DOHH2 (cell line): ENCODE results near the gene TAF1C.

ENCODE experiments used
- H3F3A ChIP-seq: fragments of 200-600 bp; sonication (generic), shearing (Covaris generic); 2 replicates; pipeline ENCODE4 v1.6.0; 2016; ENCODE audit warnings: antibody characterized with exemption, mild to moderate bottlenecking; ENCODE audit not compliant: control insufficient read depth, insufficient read depth
- H3K27ac ChIP-seq: fragments of 200-600 bp; sonication (generic); 2 replicates; pipeline ENCODE4 v1.5.1; 2014; ENCODE audit warnings: low read depth, mild to moderate bottlenecking, low read length, moderate library complexity
- H3K27me3 ChIP-seq: fragments of 200-600 bp; sonication (generic); 2 replicates; pipeline ENCODE4 v1.6.1; 2014; ENCODE audit warnings: mild to moderate bottlenecking, low read length, mixed read lengths; ENCODE audit not compliant: control insufficient read depth
- H3K36me3 ChIP-seq: fragments of 200-600 bp; sonication (generic); 2 replicates; pipeline ENCODE4 v1.6.1; 2014; ENCODE audit warnings: mild to moderate bottlenecking, low read length, moderate library complexity, mixed read lengths; ENCODE audit not compliant: control insufficient read depth
- H3K4me1 ChIP-seq: fragments of 200-600 bp; sonication (generic); 2 replicates; pipeline ENCODE4 v1.6.1; 2014; ENCODE audit warnings: mild to moderate bottlenecking, low read length, mixed read lengths; ENCODE audit not compliant: control insufficient read depth
- H3K4me2 ChIP-seq: fragments of 200-600 bp; sonication (generic); 2 replicates; pipeline ENCODE4 v1.6.0; 2014; ENCODE audit warnings: mild to moderate bottlenecking, low read length, moderate library complexity
- H3K4me3 ChIP-seq: fragments of 200-600 bp; sonication (generic); 2 replicates; pipeline ENCODE4 v1.5.1; 2014; ENCODE audit warnings: mild to moderate bottlenecking, low read length, mixed read lengths
- H3K79me2 ChIP-seq: fragments of 200-600 bp; sonication (generic); 2 replicates; pipeline ENCODE4 v1.6.1; 2014; ENCODE audit warnings: mild to moderate bottlenecking, low read length, mixed read lengths; ENCODE audit not compliant: control insufficient read depth
- H3K9me2 ChIP-seq: fragments of 200-600 bp; sonication (generic); replicated peaks from 2 replicates; pipeline ENCODE4 v1.6.1; 2014; ENCODE audit warnings: mild to moderate bottlenecking, low read length, mixed read lengths; ENCODE audit not compliant: control insufficient read depth
- H3K9me3 ChIP-seq: fragments of 200-600 bp; sonication (generic); 2 replicates; pipeline ENCODE4 v1.6.1; 2014; ENCODE audit warnings: antibody characterized with exemption, low read length, mixed read lengths; ENCODE audit not compliant: control insufficient read depth, insufficient read depth
- H4K20me1 ChIP-seq: fragments of 200-600 bp; sonication (generic); 2 replicates; pipeline ENCODE4 v1.6.0; 2014; ENCODE audit warnings: low read depth, mild to moderate bottlenecking, antibody characterized with exemption, low read length, moderate library complexity; ENCODE audit not compliant: control insufficient read depth, insufficient read depth
- EZH2phosphoT487 ChIP-seq: fragments of 200-600 bp; sonication (generic); IDR thresholded peaks from 2 replicates; pipeline ENCODE4 v1.6.1; 2017; ENCODE audit warnings: borderline replicate concordance, mild to moderate bottlenecking, antibody characterized with exemption, low read length, moderate library complexity, mixed read lengths
- TF ChIP-seq, protein P1 (sequence below): fragments of 200-600 bp; sonication (generic); IDR thresholded peaks from one replicate; pipeline ENCODE4 v1.5.1; 2014; ENCODE audit warnings: antibody characterized with exemption, mild to moderate bottlenecking, low read depth, low read length; ENCODE audit not compliant: poor library complexity, severe bottlenecking

TAF1C gene

DNA sequence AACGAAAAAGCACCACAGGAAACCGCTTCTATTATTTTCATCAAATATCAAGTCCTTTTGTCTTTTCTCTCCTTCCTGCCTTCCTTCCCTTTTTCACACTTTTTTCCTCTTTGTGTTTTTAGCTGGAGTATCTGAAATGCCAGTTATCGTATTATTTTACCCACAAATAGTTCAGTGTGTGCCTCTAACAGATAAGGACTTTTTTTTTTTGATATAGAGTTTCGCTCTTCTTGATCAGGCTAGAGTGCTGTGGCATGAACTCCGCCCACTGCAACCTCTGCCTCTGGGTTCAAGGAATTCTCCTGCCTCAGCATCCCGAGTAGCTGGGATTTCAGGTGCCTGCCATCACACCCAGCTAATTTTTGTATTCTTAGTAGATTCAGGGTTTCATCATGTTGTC is 31.1 kb downstream of the TAF1C start:
- no peaks in the 10 kb centered on the region for H3K36me3 ChIP-seq
- H3K27me3 ChIP-seq = peaks cover 24% of the 10 kb centered on the region
- TF ChIP-seq, protein P1, sequence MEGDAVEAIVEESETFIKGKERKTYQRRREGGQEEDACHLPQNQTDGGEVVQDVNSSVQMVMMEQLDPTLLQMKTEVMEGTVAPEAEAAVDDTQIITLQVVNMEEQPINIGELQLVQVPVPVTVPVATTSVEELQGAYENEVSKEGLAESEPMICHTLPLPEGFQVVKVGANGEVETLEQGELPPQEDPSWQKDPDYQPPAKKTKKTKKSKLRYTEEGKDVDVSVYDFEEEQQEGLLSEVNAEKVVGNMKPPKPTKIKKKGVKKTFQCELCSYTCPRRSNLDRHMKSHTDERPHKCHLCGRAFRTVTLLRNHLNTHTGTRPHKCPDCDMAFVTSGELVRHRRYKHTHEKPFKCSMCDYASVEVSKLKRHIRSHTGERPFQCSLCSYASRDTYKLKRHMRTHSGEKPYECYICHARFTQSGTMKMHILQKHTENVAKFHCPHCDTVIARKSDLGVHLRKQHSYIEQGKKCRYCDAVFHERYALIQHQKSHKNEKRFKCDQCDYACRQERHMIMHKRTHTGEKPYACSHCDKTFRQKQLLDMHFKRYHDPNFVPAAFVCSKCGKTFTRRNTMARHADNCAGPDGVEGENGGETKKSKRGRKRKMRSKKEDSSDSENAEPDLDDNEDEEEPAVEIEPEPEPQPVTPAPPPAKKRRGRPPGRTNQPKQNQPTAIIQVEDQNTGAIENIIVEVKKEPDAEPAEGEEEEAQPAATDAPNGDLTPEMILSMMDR = no peak
- TF ChIP-seq EZH2phosphoT487 = no peak
- no peaks in the 10 kb centered on the region for H3F3A ChIP-seq
- H3K4me2 ChIP-seq = no peak overlapping the region
- H3K4me1 ChIP-seq = no peaks in the 10 kb centered on the region
- no peak overlapping the region for H3K4me3 ChIP-seq
- H3K27ac ChIP-seq = no peak overlapping the region
- H4K20me1 ChIP-seq = no peaks in the 10 kb centered on the region
- no peaks in the 10 kb centered on the region for H3K79me2 ChIP-seq
- no peaks in the 10 kb centered on the region for H3K9me3 ChIP-seq
- no peaks in the 10 kb centered on the region for H3K9me2 ChIP-seq

DNA sequence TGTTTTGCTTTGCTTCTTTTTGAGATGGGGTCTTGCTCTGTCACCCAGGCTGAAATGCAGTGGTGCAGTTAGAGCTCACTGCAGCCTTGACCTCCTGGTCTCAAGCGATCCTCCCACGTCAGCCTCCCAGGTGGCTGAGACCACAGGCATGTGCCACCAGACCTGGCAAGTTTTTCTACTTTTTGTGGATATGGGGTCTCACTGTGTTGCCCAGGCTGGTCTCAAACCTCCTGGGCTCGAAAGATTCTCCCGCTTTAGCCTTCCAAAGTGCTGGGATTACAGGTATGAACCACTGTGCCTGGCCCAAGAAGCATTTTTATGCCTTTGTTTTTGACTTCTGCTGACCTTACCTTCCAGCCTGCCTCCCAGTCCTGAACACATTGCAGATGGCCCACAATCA is 31.6 kb downstream of the TAF1C start:
- TF ChIP-seq, protein P1 = no peak
- TF ChIP-seq EZH2phosphoT487 = no peak
- H3K9me3 ChIP-seq = no peaks in the 10 kb centered on the region
- H3K27me3 ChIP-seq = peaks cover 24% of the 10 kb centered on the region
- H3K4me2 ChIP-seq = no peak overlapping the region
- H3K9me2 ChIP-seq = no peaks in the 10 kb centered on the region
- H3F3A ChIP-seq = no peaks in the 10 kb centered on the region
- no peaks in the 10 kb centered on the region for H3K4me1 ChIP-seq
- no peak overlapping the region for H3K27ac ChIP-seq
- H3K79me2 ChIP-seq = no peaks in the 10 kb centered on the region
- H3K4me3 ChIP-seq = no peak overlapping the region
- no peaks in the 10 kb centered on the region for H3K36me3 ChIP-seq
- H4K20me1 ChIP-seq = no peaks in the 10 kb centered on the region

DNA sequence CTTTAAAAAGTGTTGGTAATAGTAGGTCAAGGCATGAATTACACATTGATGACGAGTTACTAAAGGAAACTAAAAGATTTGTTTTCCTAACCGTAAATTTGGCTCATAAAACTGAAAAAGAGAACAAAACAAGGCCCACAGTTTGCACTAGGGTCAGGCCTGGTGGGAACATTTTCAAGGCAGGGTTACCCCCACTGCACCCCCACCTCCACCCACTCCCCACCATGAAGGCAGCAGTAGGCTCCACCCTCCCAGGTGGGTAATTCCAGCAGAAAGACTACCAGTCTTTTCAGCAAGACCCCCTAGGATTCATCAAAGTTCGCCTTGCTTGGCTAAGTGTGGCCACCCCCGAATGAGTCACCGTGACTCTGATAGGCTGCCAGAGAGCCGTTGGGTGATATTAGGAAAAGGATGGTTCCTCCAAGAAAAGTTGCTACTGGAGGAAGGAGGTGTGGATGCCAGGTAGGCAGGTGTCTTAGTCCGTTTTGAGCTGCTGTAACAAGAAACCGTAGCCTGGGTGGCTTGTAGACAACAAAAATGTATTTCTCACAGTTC is 33.1 kb downstream of the TAF1C start:
- no peaks in the 10 kb centered on the region for H3K9me3 ChIP-seq
- no peaks in the 10 kb centered on the region for H4K20me1 ChIP-seq
- no peaks in the 10 kb centered on the region for H3K36me3 ChIP-seq
- H3K27me3 ChIP-seq = peaks cover 11% of the 10 kb centered on the region
- H3K4me2 ChIP-seq = no peak overlapping the region
- no peaks in the 10 kb centered on the region for H3K4me1 ChIP-seq
- no peaks in the 10 kb centered on the region for H3F3A ChIP-seq
- H3K27ac ChIP-seq = no peak overlapping the region
- no peaks in the 10 kb centered on the region for H3K79me2 ChIP-seq
- TF ChIP-seq, protein P1 = no peak
- no peak for TF ChIP-seq EZH2phosphoT487
- no peaks in the 10 kb centered on the region for H3K9me2 ChIP-seq
- H3K4me3 ChIP-seq = no peak overlapping the region
